Nephron (organoid): ENCODE data around the gene NTNG1.

ENCODE experiments used
- H3K27ac Mint-ChIP-seq, 3 experiments: 2 replicates each; pipeline ENCODE4 v1.8.0; 2020; ENCODE audit warnings: mixed read lengths in 3 of 3, mild to moderate bottlenecking in 2 of 3, moderate library complexity in 1 of 3
- H3K27me3 Mint-ChIP-seq: 2 replicates; pipeline ENCODE4 v1.8.0; 2021; ENCODE audit warnings: low read depth, mild to moderate bottlenecking, moderate library complexity, mixed read lengths
- H3K36me3 Mint-ChIP-seq: 2 replicates; pipeline ENCODE4 v1.8.0; 2020; ENCODE audit warnings: low read depth, mixed read lengths
- H3K4me1 Mint-ChIP-seq: 2 replicates; pipeline ENCODE4 v1.8.0; 2020; ENCODE audit warnings: mixed read lengths
- H3K4me3 Mint-ChIP-seq, 3 experiments: 2 replicates each; pipeline ENCODE4 v1.8.0; 2020; ENCODE audit warnings: mild to moderate bottlenecking in 3 of 3, mixed read lengths in 3 of 3, moderate library complexity in 2 of 3
- H3K9me3 Mint-ChIP-seq: 2 replicates; pipeline ENCODE4 v1.8.0; 2020; ENCODE audit warnings: mixed read lengths
- TF ChIP-seq, protein P1 (sequence below), 3 experiments: fragments of 200-600 bp; sonication (generic); IDR thresholded peaks; one replicate each; pipeline ENCODE4 v1.5.0; 2021; ENCODE audit warnings: antibody characterized with exemption in 3 of 3; ENCODE audit not compliant: unreplicated experiment in 3 of 3

Gene NTNG1

GRCh38 chr1:107124694-107125093 is 16.1 kb upstream of the NTNG1 start:
- TF ChIP-seq, protein P1, sequence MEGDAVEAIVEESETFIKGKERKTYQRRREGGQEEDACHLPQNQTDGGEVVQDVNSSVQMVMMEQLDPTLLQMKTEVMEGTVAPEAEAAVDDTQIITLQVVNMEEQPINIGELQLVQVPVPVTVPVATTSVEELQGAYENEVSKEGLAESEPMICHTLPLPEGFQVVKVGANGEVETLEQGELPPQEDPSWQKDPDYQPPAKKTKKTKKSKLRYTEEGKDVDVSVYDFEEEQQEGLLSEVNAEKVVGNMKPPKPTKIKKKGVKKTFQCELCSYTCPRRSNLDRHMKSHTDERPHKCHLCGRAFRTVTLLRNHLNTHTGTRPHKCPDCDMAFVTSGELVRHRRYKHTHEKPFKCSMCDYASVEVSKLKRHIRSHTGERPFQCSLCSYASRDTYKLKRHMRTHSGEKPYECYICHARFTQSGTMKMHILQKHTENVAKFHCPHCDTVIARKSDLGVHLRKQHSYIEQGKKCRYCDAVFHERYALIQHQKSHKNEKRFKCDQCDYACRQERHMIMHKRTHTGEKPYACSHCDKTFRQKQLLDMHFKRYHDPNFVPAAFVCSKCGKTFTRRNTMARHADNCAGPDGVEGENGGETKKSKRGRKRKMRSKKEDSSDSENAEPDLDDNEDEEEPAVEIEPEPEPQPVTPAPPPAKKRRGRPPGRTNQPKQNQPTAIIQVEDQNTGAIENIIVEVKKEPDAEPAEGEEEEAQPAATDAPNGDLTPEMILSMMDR (IDR thresholded peaks at IDR 0.05; ENCODE audit: unreplicated experiment in 3 of 3): no peak
- H3K27me3 Mint-ChIP-seq: peaks cover 3% of the 10 kb centered on the region

DNA sequence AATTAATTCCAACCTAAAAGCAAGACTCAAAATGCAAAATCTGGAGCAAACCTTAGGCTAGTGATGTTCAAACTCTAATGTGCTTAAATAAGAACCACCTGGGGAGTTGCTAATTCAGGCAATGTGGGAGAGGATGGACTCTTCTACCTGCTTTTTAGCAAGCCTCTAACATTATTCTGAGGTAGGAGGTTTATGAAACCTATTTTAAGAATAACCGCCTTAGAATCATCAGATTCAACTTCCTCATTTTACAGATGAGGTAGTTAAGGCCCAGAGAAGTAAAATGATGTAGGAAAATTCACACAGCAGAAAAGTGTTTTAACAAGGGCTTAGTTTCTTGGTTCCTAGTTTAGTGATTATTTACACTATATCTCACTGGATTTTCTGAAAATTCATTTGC is 8.6 kb upstream of the NTNG1 start:
- H3K27ac Mint-ChIP-seq: no peak overlapping the region
- no peaks in the 10 kb centered on the region for H3K36me3 Mint-ChIP-seq
- H3K4me3 Mint-ChIP-seq: no peak overlapping the region
- TF ChIP-seq, protein P1 (IDR thresholded peaks at IDR 0.05; ENCODE audit: unreplicated experiment in 3 of 3): no peak
- no peaks in the 10 kb centered on the region for H3K4me1 Mint-ChIP-seq
- H3K9me3 Mint-ChIP-seq: no peaks in the 10 kb centered on the region
- peaks cover 7% of the 10 kb centered on the region for H3K27me3 Mint-ChIP-seq

More at GRCh38 chr1:107124694-107125093, 16.1 kb upstream of the NTNG1 start:
- Mint-ChIP-seq H3K4me1 (no peaks in the 10 kb centered on the region), H3K27ac (no peak overlapping the region), H3K4me3 (no peak overlapping the region), H3K36me3 (no peaks in the 10 kb centered on the region), H3K9me3 (no peaks in the 10 kb centered on the region)

DNA sequence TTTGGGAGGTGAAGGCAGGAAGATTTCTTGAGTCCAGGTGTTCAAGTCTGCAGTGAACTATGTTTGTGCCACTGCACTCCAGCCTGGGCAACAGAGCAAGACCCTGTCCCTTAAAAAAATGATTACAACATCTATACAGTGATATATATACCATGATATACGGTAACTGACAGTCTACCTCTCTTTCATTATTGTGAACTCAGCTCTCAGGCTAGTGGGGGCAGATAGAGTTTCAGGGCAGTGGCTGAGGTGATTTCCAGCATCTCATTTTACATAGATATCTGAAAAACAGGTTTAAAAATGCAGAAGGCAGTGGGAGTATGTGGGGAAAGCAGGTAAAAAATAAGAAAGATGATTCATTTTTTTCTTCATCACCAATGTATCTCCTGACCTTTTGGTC is 8.1 kb upstream of the NTNG1 start:
- H3K4me3 Mint-ChIP-seq: no peak overlapping the region
- H3K9me3 Mint-ChIP-seq: no peaks in the 10 kb centered on the region
- H3K27me3 Mint-ChIP-seq: peaks cover 8% of the 10 kb centered on the region
- TF ChIP-seq, protein P1 (IDR thresholded peaks at IDR 0.05; ENCODE audit: unreplicated experiment in 3 of 3): no peak
- H3K27ac Mint-ChIP-seq: no peak overlapping the region
- no peaks in the 10 kb centered on the region for H3K36me3 Mint-ChIP-seq
- H3K4me1 Mint-ChIP-seq: no peaks in the 10 kb centered on the region

DNA sequence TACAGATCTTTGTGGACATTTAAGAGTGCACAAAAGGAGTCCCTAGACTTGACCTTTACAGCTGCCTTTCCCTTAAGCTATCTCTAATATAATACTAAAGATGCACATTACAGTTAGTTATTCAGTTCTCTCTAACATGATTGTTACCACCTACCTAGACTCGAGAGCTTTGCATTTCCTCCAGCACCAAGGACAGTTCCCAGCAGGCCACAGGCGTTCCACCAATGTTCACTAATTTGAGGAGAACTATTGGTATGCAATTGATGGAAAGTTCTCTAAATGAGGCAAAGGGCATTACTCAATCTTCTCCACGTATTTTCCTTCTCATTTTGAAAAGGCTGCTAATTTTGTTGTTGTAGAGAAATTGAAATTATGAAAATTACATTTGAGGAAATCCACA is 5.4 kb upstream of the NTNG1 start:
- no peaks in the 10 kb centered on the region for H3K9me3 Mint-ChIP-seq
- H3K4me1 Mint-ChIP-seq: peaks cover 6% of the 10 kb centered on the region
- H3K4me3 Mint-ChIP-seq: peak overlapping the region in 1 of 3 experiments; percentile 5
- H3K27ac Mint-ChIP-seq: no peak overlapping the region
- TF ChIP-seq, protein P1 (IDR thresholded peaks at IDR 0.05; ENCODE audit: unreplicated experiment in 3 of 3): no peak
- no peaks in the 10 kb centered on the region for H3K36me3 Mint-ChIP-seq
- H3K27me3 Mint-ChIP-seq: peaks cover 32% of the 10 kb centered on the region

DNA sequence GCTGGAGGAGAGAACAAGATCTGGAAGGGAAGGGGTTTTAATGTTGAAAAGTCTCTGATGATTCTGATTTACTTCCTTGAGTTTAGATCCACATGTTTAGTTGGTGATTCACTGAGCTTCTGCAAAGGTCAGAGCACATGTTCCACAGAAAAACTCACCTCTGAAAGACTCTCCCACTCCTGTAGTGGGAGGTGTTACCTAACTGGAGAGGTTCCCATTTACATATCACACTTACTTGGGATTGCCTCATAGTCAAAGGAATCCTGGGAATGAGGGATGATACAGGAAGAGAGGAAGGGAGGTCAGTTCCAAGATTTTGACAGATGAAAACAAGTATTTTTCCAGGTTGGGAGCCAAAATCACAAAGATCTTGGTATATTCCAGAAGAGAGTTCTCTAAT is 2.7 kb upstream of the NTNG1 start:
- no peak overlapping the region for H3K27ac Mint-ChIP-seq

More for the DNA sequence above, 2.7 kb upstream of the NTNG1 start:
- no peaks in the 10 kb centered on the region for H3K36me3 Mint-ChIP-seq
- H3K4me1 Mint-ChIP-seq: peaks cover 18% of the 10 kb centered on the region
- peaks cover 37% of the 10 kb centered on the region for H3K27me3 Mint-ChIP-seq
- peak overlapping the region; percentile 44 to 77 (median 69) for H3K4me3 Mint-ChIP-seq
- no peaks in the 10 kb centered on the region for H3K9me3 Mint-ChIP-seq
- TF ChIP-seq, protein P1 (IDR thresholded peaks at IDR 0.05; ENCODE audit: unreplicated experiment in 3 of 3): no peak
